ENCODE results near the gene JAKMIP2.

The JAKMIP2 gene

GRCh38 chr5:147788023-147788422 is 5.5 kb upstream of the JAKMIP2 start:
- no peak for DNase-seq (ENCODE audit: low read depth)

- no peak for DNase-seq (ENCODE audit: low read depth)
Observed at GRCh38 chr5:147786142-147786541, 3.6 kb upstream of the JAKMIP2 start.

- DNase-seq (ENCODE audit: low read depth) = no peak
Observed at GRCh38 chr5:147784146-147784987, 1.8 kb upstream of the JAKMIP2 start.

DNA sequence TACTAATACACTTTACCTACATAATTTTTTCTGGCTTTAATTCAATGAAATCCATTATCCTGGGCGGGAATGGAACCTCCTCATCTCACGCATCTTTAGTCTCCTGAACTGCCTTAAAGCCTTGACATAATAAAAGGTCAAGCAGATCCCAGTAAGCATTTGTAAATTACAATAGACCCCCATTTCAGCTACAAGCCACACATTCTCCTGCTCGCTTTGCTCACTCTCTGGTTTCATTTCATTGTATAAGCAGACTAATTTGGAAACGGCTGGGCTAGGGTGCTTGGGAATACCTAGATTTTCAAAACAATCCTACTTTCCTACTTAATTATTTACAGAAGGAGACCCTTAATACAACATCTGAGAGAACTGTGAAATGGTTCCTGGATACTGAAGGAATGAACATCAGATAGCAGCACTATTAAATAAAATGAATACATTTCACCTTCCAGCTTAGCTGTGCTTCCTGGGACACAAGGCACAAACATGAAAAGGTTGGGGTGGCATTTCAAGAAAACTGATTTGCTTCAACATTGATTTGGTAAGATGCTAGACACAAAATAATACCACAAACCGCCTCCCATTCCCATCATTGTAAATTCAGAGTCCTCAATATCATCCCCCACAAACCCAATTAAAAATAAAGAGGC is 1.5 kb downstream of the JAKMIP2 start:
- DNase-seq (ENCODE audit: low read depth) = no peak

DNA sequence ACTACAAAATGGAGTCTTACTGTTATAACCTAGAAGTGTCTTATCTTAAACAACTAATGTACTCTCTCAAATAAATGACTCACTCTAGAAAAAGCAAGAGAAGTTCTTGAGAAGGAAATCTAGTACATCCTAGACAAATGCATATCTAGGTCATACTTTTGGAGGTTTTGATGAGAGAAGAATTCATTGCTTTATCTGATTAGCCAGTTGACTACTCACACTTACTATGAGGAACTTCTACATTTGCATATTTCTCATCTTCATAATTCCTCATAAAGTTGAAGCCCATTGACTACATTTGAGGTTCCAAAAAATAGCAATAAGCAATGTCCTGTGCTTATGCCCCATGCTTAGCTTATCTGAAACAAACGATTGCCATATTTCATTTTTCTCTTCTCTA is 2.8 kb downstream of the JAKMIP2 start:
- no peak for DNase-seq (ENCODE audit: low read depth)

DNA sequence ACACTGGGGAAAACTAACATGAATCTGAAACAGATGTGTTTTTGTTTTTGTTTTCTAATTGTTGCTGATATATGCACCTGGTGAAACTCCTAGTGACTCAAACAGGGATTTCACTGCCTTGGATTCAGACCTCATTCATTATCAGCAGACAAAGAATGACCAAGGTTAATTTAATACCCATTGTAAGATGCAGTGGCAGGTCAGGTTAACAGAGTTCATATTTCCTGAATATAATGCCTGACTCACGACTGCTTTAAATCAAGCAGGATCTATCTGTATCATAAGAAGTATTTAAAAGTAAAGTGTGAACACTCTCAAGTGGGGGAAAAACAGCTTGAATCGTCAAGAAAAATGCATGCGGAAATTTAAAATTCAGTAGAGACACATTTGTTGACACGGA is 5.5 kb downstream of the JAKMIP2 start:
- no peak for DNase-seq (ENCODE audit: low read depth)

- no peak for DNase-seq (ENCODE audit: low read depth)
Observed at GRCh38 chr5:147773587-147773986, 8.9 kb downstream of the JAKMIP2 start.

DNA sequence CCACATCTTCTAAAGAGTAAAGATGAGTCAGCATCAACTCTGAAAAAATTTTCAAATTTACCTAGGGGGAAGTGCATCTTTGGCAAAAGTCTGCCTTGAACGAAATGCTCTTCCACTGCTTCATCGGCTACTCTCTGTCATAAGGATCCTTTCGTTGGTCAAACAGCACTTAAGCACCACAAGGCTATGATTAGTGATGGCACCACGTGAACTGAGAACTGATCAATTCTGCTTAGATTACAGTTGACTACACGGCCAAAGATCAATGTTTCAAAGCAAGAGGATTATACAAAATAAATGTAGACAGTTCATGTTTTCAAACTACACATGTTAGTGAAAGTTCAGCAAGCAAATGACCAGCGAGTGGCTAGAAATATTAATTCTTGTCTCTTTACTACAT is 9.4 kb downstream of the JAKMIP2 start:
- DNase-seq (ENCODE audit: low read depth) = no peak

GRCh38 chr5:147767048-147767447 is 15.5 kb downstream of the JAKMIP2 start:
- no peak for DNase-seq (ENCODE audit: low read depth)

GRCh38 chr5:147763791-147764525 is 18.6 kb downstream of the JAKMIP2 start:
- DNase-seq (ENCODE audit: low read depth) = no peak

DNA sequence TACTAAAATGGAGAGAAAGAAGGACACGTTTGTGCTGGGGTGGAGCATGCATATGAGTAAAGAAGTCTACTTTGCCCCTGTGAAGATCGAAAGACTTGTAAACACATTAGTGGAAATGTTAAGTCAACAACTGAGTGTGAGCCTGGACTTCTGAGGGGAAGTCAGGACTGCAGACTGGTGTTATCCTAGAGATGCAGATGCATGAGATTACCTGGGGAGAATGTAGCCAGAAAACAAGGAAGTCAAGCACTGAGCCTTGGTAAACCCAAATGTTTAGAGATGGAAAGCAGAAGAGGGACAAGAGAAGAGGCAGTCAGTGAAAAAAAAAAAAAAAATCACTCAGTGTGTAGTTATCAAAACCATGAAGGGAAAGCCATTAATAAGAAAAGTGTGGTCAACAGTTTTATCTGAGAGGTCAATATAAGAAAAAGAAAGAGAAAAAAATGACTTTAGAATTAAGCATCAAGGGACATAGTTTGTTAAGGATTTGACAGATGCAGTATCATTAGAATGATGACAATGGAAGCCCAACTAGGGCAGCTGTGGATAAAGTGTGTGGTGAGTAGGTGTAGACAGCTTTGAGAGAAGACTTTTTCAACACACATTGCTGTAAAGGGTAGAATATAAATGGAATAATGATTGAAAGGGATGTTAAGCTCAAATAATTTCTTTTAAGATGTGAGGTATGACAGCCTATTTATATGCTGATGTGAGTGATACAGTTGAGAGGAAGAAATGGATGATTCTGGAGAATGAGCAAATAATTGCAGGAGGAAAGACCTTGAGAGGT is 22.2 kb downstream of the JAKMIP2 start:
- no peak for DNase-seq (ENCODE audit: low read depth)

- DNase-seq (ENCODE audit: low read depth) = no peak
Observed at GRCh38 chr5:147759441-147759840, 23.1 kb downstream of the JAKMIP2 start.

GRCh38 chr5:147756566-147756965 is 26.0 kb downstream of the JAKMIP2 start:
- DNase-seq (ENCODE audit: low read depth) = no peak

DNA sequence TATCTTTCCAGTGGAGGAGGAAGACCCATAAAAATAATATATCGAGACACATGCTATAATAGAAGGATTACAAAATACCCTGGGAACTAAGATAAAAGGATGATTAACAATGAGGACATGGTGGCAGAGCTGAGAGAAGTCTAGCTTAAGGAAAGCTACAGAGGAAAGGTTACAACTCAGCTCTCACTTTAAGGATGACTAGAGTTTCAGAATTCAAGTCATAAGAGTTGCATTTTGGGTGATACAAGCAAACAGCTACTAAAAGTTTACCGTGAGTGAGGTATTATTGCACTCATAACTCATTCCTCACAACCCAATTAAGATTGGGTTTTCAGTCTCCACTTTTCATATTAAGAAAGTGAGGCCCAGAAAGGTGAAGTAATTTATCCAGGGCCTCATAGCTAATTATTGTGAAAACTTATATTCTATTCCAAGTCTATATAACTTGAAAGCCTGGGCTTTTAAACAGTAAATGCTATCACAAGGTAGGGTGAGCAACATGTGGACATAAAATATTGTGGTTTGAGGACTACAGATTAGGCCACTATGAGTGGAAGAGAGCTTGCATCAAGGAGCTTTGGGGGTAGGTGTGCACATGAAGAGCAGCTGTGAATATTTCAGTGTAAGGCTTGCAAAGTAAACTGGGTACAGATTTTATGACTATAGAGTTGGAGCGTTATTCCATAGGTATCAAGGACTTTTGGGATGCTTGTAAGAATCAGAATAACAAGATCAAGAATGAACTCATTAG is 28.0 kb downstream of the JAKMIP2 start:
- DNase-seq (ENCODE audit: low read depth) = no peak

- DNase-seq (ENCODE audit: low read depth) = no peak
Observed at GRCh38 chr5:147753765-147754164, 28.8 kb downstream of the JAKMIP2 start.

GRCh38 chr5:147752666-147753290 is 29.8 kb downstream of the JAKMIP2 start:
- no peak for DNase-seq (ENCODE audit: low read depth)

DNA sequence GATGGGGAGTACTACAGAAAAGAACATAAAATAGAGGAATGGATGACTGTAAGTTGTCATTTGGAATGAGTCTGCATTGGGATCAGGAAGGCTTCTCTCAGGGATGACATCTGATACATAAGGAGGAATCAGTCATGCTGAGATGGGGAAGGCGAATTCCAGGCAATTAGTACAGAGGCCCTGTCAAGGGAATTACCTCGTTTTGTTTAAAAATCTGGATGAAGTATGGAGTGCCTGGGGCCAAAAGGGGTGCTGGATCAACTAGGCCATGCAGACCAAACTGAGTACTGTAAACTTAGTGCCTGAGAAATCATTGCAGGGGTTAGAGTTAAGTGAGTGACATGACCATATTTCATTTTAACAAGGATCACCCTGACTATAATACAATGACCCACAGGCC is 30.5 kb downstream of the JAKMIP2 start:
- no peak for DNase-seq (ENCODE audit: low read depth)

GRCh38 chr5:147751156-147751830 is 31.2 kb downstream of the JAKMIP2 start:
- no peak for DNase-seq (ENCODE audit: low read depth)

GRCh38 chr5:147750065-147750464 is 32.5 kb downstream of the JAKMIP2 start:
- DNase-seq (ENCODE audit: low read depth) = no peak

DNA sequence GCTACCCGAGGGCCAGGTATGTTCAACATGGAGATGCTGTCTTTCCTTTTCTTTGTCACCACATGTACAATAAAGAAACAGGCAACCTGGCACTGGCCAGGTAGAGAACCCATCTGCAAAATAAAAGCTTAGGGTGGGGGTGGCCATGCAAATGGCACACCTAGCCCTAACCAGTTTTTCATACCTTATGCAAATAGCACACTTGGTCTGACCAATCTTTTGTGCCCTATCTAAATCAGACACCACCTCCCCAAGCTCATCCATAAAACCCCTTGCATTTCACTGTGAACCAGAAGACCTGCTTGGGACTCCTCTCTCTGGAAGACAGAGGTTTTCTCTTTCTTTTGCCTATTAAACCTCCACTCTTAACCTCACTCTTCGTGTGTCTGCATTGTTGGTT is 33.9 kb downstream of the JAKMIP2 start:
- DNase-seq (ENCODE audit: low read depth) = no peak

Measured in T-helper 22 cell (primary cell).